Uterus (tissue), 2 donors: ENCODE results near the gene LIPH.

Experiments
- POLR2A ChIP-seq, 2 donors: fragments of 450-650 bp; IDR thresholded peaks; one replicate each; pipeline ENCODE4 v1.6.1; 2016; ENCODE audit warnings: antibody characterized with exemption in 2 of 2, mild to moderate bottlenecking in 1 of 2, moderate library complexity in 1 of 2
- TF ChIP-seq, protein P1 (sequence below), 4 experiments: fragments of 200-600 bp in 2 of 4; fragments of 450-650 bp in 2 of 4; sonication (generic) in 2 of 4; IDR thresholded peaks; one replicate each; pipeline ENCODE4 v1.5.1; 2016 to 2019; ENCODE audit warnings: antibody characterized with exemption in 4 of 4, mild to moderate bottlenecking in 2 of 4, moderate library complexity in 1 of 4

DNA sequence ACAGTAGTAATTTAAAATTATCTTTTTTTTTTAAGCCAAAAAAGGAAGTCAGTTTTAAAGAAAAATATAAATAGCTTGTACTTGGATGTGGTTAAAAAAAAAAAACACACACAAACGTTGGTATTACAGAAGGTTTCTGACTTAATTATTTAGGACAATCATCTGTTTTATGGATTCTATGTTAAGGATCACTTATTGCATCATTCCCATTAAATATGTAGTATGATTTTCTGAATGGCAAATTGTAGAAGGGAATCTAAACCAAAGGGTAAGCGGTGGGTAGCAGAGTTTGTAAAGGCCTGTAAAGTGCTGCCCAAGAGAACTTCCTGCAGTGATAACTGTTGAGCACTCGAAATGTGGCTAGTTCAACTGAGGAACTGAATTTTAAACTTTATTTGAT is 41.7 kb upstream of the LIPH start:
- TF ChIP-seq, protein P1, sequence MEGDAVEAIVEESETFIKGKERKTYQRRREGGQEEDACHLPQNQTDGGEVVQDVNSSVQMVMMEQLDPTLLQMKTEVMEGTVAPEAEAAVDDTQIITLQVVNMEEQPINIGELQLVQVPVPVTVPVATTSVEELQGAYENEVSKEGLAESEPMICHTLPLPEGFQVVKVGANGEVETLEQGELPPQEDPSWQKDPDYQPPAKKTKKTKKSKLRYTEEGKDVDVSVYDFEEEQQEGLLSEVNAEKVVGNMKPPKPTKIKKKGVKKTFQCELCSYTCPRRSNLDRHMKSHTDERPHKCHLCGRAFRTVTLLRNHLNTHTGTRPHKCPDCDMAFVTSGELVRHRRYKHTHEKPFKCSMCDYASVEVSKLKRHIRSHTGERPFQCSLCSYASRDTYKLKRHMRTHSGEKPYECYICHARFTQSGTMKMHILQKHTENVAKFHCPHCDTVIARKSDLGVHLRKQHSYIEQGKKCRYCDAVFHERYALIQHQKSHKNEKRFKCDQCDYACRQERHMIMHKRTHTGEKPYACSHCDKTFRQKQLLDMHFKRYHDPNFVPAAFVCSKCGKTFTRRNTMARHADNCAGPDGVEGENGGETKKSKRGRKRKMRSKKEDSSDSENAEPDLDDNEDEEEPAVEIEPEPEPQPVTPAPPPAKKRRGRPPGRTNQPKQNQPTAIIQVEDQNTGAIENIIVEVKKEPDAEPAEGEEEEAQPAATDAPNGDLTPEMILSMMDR (IDR thresholded peaks at IDR 0.05), result no peak
- TF ChIP-seq POLR2A (IDR thresholded peaks at IDR 0.05), result no peak
